Ovary (tissue), 3 donors: Measurements from ENCODE around the gene MRPL44.

Experiments
- CTCF ChIP-seq, 3 donors: fragments of 450-650 bp in 2 of 3; fragments of 200-600 bp in 1 of 3; IDR thresholded peaks; one replicate each; pipeline versions ENCODE4 v1.5.1 to v1.8.0; 2016 to 2022; ENCODE audit warnings: antibody characterized with exemption in 3 of 3, mild to moderate bottlenecking in 1 of 3
- POLR2A ChIP-seq: fragments of 450-650 bp; IDR thresholded peaks from one replicate; pipeline ENCODE4 v1.6.1; 2017; ENCODE audit warnings: antibody characterized with exemption, mild to moderate bottlenecking, moderate library complexity
- donor health status: DM: no; HTN: no; CAD: no.

- TF ChIP-seq POLR2A (no peak), CTCF (IDR thresholded peaks at IDR 0.05) (no peak)
Observed at GRCh38 chr2:223916181-223916920, 40.9 kb upstream of the MRPL44 start.
